ENCODE measurements around the gene PAX8. TPM values are rescaled to one million over a fixed set of nuclear protein-coding genes. Genes with fewer than 3 reads are reported as not detected.

PAX8 gene
- total RNA-seq, 1 donor from 2014 or later: 0.44 TPM

- Histone ChIP-seq H3K36me3 (no peaks in the 10 kb centered on the region), H3K4me3 (peak overlapping the region; percentile 48), H3K27me3 (ENCODE audit: low read depth) (peaks cover 78% of the 10 kb centered on the region), H3K9me3 (replicated peaks) (no peaks in the 10 kb centered on the region), H3K4me1 (peaks cover 25% of the 10 kb centered on the region), H3K27ac (replicated peaks) (no peak overlapping the region)
- intact Hi-C loops (cut with micrococcal nuclease): no loop called here
- no peak for DNase-seq
- TF ChIP-seq CTCF (IDR thresholded peaks at IDR 0.05; ENCODE audit: borderline replicate concordance): no peak
Observed at GRCh38 chr2:113276761-113277425, 1.8 kb downstream of the PAX8 start.

GRCh38 chr2:113276216-113276760 is 2.4 kb downstream of the PAX8 start:
- Histone ChIP-seq H3K9me3 (replicated peaks) (no peaks in the 10 kb centered on the region), H3K27ac (replicated peaks) (no peak overlapping the region), H3K4me3 (no peak overlapping the region), H3K36me3 (no peaks in the 10 kb centered on the region), H3K27me3 (ENCODE audit: low read depth) (peaks cover 84% of the 10 kb centered on the region), H3K4me1 (peaks cover 25% of the 10 kb centered on the region)
- intact Hi-C loops (cut with micrococcal nuclease): no loop called here
- TF ChIP-seq CTCF (IDR thresholded peaks at IDR 0.05; ENCODE audit: borderline replicate concordance): no peak
- no peak for DNase-seq

- Histone ChIP-seq H3K27me3 (ENCODE audit: low read depth) (peaks cover 90% of the 10 kb centered on the region), H3K4me1 (peaks cover 25% of the 10 kb centered on the region), H3K27ac (replicated peaks) (no peak overlapping the region), H3K9me3 (replicated peaks) (no peaks in the 10 kb centered on the region), H3K36me3 (no peaks in the 10 kb centered on the region), H3K4me3 (no peak overlapping the region)
- TF ChIP-seq CTCF (IDR thresholded peaks at IDR 0.05; ENCODE audit: borderline replicate concordance): no peak
- intact Hi-C loops (cut with micrococcal nuclease): no loop called here
- no peak for DNase-seq
Observed at GRCh38 chr2:113275556-113276215, 3.0 kb downstream of the PAX8 start.

- DNase-seq: no peak
- Histone ChIP-seq H3K9me3 (replicated peaks) (no peaks in the 10 kb centered on the region), H3K4me3 (no peak overlapping the region), H3K27ac (replicated peaks) (no peak overlapping the region), H3K27me3 (ENCODE audit: low read depth) (peaks cover 100% of the 10 kb centered on the region), H3K36me3 (no peaks in the 10 kb centered on the region), H3K4me1 (peaks cover 25% of the 10 kb centered on the region)
- intact Hi-C loops (cut with micrococcal nuclease): no loop called here
- no peak for TF ChIP-seq CTCF (IDR thresholded peaks at IDR 0.05; ENCODE audit: borderline replicate concordance)
Observed at GRCh38 chr2:113274432-113274831, 4.3 kb downstream of the PAX8 start.

GRCh38 chr2:113273981-113274380 is 4.7 kb downstream of the PAX8 start:
- H3K4me3 ChIP-seq: no peak overlapping the region
- H3K27ac ChIP-seq (replicated peaks): no peak overlapping the region
- peaks cover 25% of the 10 kb centered on the region for H3K4me1 ChIP-seq
- H3K27me3 ChIP-seq (ENCODE audit: low read depth): peaks cover 99% of the 10 kb centered on the region
- TF ChIP-seq CTCF (IDR thresholded peaks at IDR 0.05; ENCODE audit: borderline replicate concordance): no peak
- no peaks in the 10 kb centered on the region for H3K36me3 ChIP-seq
- DNase-seq: no peak
- intact Hi-C loops (cut with micrococcal nuclease): no loop called here
- H3K9me3 ChIP-seq (replicated peaks): no peaks in the 10 kb centered on the region
